IMR-90 (cell line): Measurements from ENCODE around the gene SMIM36. TPM values are rescaled to one million over a fixed set of nuclear protein-coding genes. Genes with fewer than 3 reads are reported as not detected.

Source experiments
- ATAC-seq: fragments of 200-7000 bp; cut with Tn5 transposase; 2 replicates; pipeline ENCODE4 v1.9.1; 2020; ENCODE audit warnings: low read depth, mild to moderate bottlenecking, moderate library complexity
- BruUV-seq: library from RNA; stranded (reverse); fragments of 400-500 nt; replicated peaks from 2 replicates; lab custom pipeline; 2021; lab: Mats Ljungman, UMichigan
- CTCF ChIA-PET: fragments of 300-600 bp; formaldehyde crosslinking; extraction: SDS; loops from one replicate; lab custom pipeline; 2021; ENCODE audit warnings: antibody characterized with exemption; lab: Yijun Ruan, JAX
- POLR2A ChIA-PET: fragments of 300-600 bp; sonication (Branson Sonifier 250); formaldehyde crosslinking; loops from one replicate; lab custom pipeline; 2022; ENCODE audit warnings: antibody characterized with exemption; ENCODE audit not compliant: unreplicated experiment; lab: Charles Lee
- DNase-seq: peaks from one replicate; pipeline ENCODE4 v3.0.0; 2013
- H2AFZ ChIP-seq: replicated peaks from 2 replicates; pipeline ENCODE3; 2013; ENCODE audit warnings: low read length, mild to moderate bottlenecking; ENCODE audit not compliant: poor library complexity
- H2AK5ac ChIP-seq: 2 replicates; pipeline ENCODE4 v1.6.1; 2013; ENCODE audit warnings: low read depth, low read length, inconsistent platforms
- H2AK9ac ChIP-seq: replicated peaks from 2 replicates; pipeline ENCODE3; 2013; ENCODE audit warnings: mild to moderate bottlenecking, low read depth, low read length, moderate library complexity; ENCODE audit not compliant: poor library complexity
- H2BK120ac ChIP-seq: 2 replicates; pipeline ENCODE4 v1.6.1; 2013; ENCODE audit warnings: low read depth, low read length, inconsistent platforms
- H2BK15ac ChIP-seq: 3 replicates; pipeline ENCODE4 v1.6.1; 2013; ENCODE audit warnings: low read depth, low read length, inconsistent platforms
- H2BK20ac ChIP-seq: 2 replicates; pipeline ENCODE4 v1.6.1; 2013; ENCODE audit warnings: low read depth, mild to moderate bottlenecking, inconsistent platforms, low read length, moderate library complexity
- H2BK5ac ChIP-seq: 2 replicates; pipeline ENCODE4 v1.6.1; 2013; ENCODE audit warnings: mild to moderate bottlenecking, low read depth, low read length, inconsistent platforms; ENCODE audit not compliant: poor library complexity, severe bottlenecking
- H3K14ac ChIP-seq: replicated peaks from 2 replicates; pipeline ENCODE4 v1.6.1; 2013; ENCODE audit warnings: low read depth, low read length, inconsistent platforms
- H3K18ac ChIP-seq: 2 replicates; pipeline ENCODE4 v1.6.1; 2013; ENCODE audit warnings: low read depth, low read length, control low read depth
- H3K23ac ChIP-seq: 2 replicates; pipeline ENCODE4 v1.6.1; 2013; ENCODE audit warnings: low read depth, low read length, inconsistent platforms
- H3K27ac ChIP-seq: 2 replicates; pipeline ENCODE4 v1.5.1; 2013; ENCODE audit warnings: mild to moderate bottlenecking, control low read depth, low read length; ENCODE audit not compliant: insufficient read depth
- H3K27me3 ChIP-seq: 2 replicates; pipeline ENCODE4 v1.6.1; 2013; ENCODE audit warnings: low read length; ENCODE audit not compliant: control insufficient read depth, insufficient read depth
- H3K36me3 ChIP-seq: 2 replicates; pipeline ENCODE4 v1.6.1; 2013; ENCODE audit warnings: low read length, mixed read lengths; ENCODE audit not compliant: control insufficient read depth, insufficient read depth
- H3K4ac ChIP-seq: 2 replicates; pipeline ENCODE4 v1.6.1; 2013; ENCODE audit warnings: low read depth, low read length, inconsistent platforms
- H3K4me1 ChIP-seq: 2 replicates; pipeline ENCODE4 v1.6.1; 2013; ENCODE audit warnings: low read length, mixed read lengths; ENCODE audit not compliant: control insufficient read depth, insufficient read depth
- H3K4me2 ChIP-seq: 2 replicates; pipeline ENCODE4 v1.6.1; 2013; ENCODE audit warnings: low read depth, mild to moderate bottlenecking, control low read depth, low read length, moderate library complexity
- H3K4me3 ChIP-seq: 2 replicates; pipeline ENCODE4 v1.5.1; 2013; ENCODE audit warnings: low read depth, mild to moderate bottlenecking, control low read depth, low read length, moderate library complexity; ENCODE audit not compliant: insufficient read depth
- H3K56ac ChIP-seq: 2 replicates; pipeline ENCODE4 v1.6.1; 2013; ENCODE audit warnings: low read length, inconsistent platforms; ENCODE audit not compliant: insufficient read depth; ENCODE audit errors: extremely low read depth
- H3K79me1 ChIP-seq, 2 experiments: 2 replicates each; pipeline ENCODE4 v1.6.1; 2013; ENCODE audit warnings: low read length in 2 of 2, inconsistent platforms in 1 of 2, low read depth in 1 of 2
- H3K9ac ChIP-seq: 2 replicates; pipeline ENCODE4 v1.6.1; 2013; ENCODE audit warnings: low read depth, low read length, control low read depth
- H3K9me1 ChIP-seq: 2 replicates; pipeline ENCODE4 v1.6.1; 2013; ENCODE audit warnings: low read length, inconsistent platforms; ENCODE audit not compliant: insufficient read depth
- H3K9me3 ChIP-seq: 2 replicates; pipeline ENCODE4 v1.6.1; 2013; ENCODE audit warnings: low read length; ENCODE audit not compliant: control insufficient read depth, insufficient read depth
- H4K20me1 ChIP-seq: 2 replicates; pipeline ENCODE4 v1.6.1; 2013; ENCODE audit warnings: low read length, inconsistent platforms; ENCODE audit not compliant: insufficient read depth
- H4K5ac ChIP-seq: 2 replicates; pipeline ENCODE4 v1.6.1; 2013; ENCODE audit warnings: mild to moderate bottlenecking, low read depth, low read length, control low read depth
- H4K8ac ChIP-seq, 2 experiments: 2 replicates each; pipeline ENCODE4 v1.6.1; 2013; ENCODE audit warnings: low read depth in 2 of 2, low read length in 2 of 2, control low read depth in 1 of 2, inconsistent platforms in 1 of 2
- H4K91ac ChIP-seq: 2 replicates; pipeline ENCODE4 v1.6.1; 2013; ENCODE audit warnings: low read depth, low read length, inconsistent platforms; ENCODE audit not compliant: insufficient read depth
- BHLHE40 ChIP-seq: fragments of 150-350 bp; IDR thresholded peaks from 2 replicates; pipeline ENCODE4 v1.6.1; 2016; ENCODE audit warnings: mild to moderate bottlenecking, low read depth, low read length
- CEBPB ChIP-seq: IDR thresholded peaks from 2 replicates; pipeline ENCODE4 v1.6.1; 2012; ENCODE audit warnings: low read depth, low read length, improper control_type of control experiment
- CHD1 ChIP-seq: IDR thresholded peaks from 2 replicates; pipeline ENCODE4 v1.6.1; 2012; ENCODE audit warnings: low read depth, low read length, improper control_type of control experiment
- CTCF ChIP-seq: conservative IDR thresholded peaks from 2 replicates; pipeline ENCODE4 v1.5.1; 2012; ENCODE audit warnings: mild to moderate bottlenecking, low read depth, low read length, improper control_type of control experiment
- ELK1 ChIP-seq: fragments of 150-350 bp; IDR thresholded peaks from 2 replicates; pipeline ENCODE4 v1.6.1; 2016; ENCODE audit warnings: low read depth, mild to moderate bottlenecking, low read length, moderate library complexity, borderline replicate concordance
- FOS ChIP-seq: fragments of 150-350 bp; IDR thresholded peaks from 2 replicates; pipeline ENCODE4 v1.6.1; 2016; ENCODE audit warnings: low read depth, low read length
- MAFK ChIP-seq: IDR thresholded peaks from 2 replicates; pipeline ENCODE4 v1.6.1; 2012; ENCODE audit warnings: low read depth, low read length, improper control_type of control experiment
- MAZ ChIP-seq: IDR thresholded peaks from 2 replicates; pipeline ENCODE4 v1.6.1; 2012; ENCODE audit warnings: low read depth, mild to moderate bottlenecking, low read length, improper control_type of control experiment, moderate library complexity, borderline replicate concordance
- MXI1 ChIP-seq: IDR thresholded peaks from 2 replicates; pipeline ENCODE4 v1.6.1; 2012; ENCODE audit warnings: low read depth, mild to moderate bottlenecking, low read length, moderate library complexity, borderline replicate concordance
- NFE2L2 ChIP-seq: fragments of 150-350 bp; IDR thresholded peaks from 2 replicates; pipeline ENCODE4 v1.6.1; 2016; ENCODE audit warnings: low read depth, mild to moderate bottlenecking, low read length
- POLR2A ChIP-seq: IDR thresholded peaks from 2 replicates; pipeline ENCODE4 v1.6.1; 2012; ENCODE audit warnings: mild to moderate bottlenecking, low read depth, low read length
- RAD21 ChIP-seq: IDR thresholded peaks from 2 replicates; pipeline ENCODE4 v1.6.1; 2012; ENCODE audit warnings: low read length, improper control_type of control experiment
- RCOR1 ChIP-seq: IDR thresholded peaks from 2 replicates; pipeline ENCODE4 v1.6.1; 2012; ENCODE audit warnings: mild to moderate bottlenecking, low read length, improper control_type of control experiment; ENCODE audit not compliant: insufficient replicate concordance
- RFX5 ChIP-seq: IDR thresholded peaks from 2 replicates; pipeline ENCODE4 v1.8.0; 2012; ENCODE audit warnings: low read depth, mild to moderate bottlenecking, low read length, moderate library complexity
- SMC3 ChIP-seq: fragments of 150-350 bp; IDR thresholded peaks from 2 replicates; pipeline ENCODE4 v1.6.1; 2016; ENCODE audit warnings: low read depth, mild to moderate bottlenecking, antibody characterized with exemption, low read length, moderate library complexity
- USF2 ChIP-seq: fragments of 150-350 bp; IDR thresholded peaks from 2 replicates; pipeline ENCODE4 v1.6.1; 2017; ENCODE audit warnings: mild to moderate bottlenecking, antibody characterized with exemption, low read length, low read depth
- WGBS, 2 experiments: methylation state at CpG; one replicate each; pipeline versions ENCODE4 v1.1.5 to v1.1.7; 2013; ENCODE audit warnings: missing lambda C conversion rate in 2 of 2; ENCODE audit not compliant: insufficient read length in 1 of 2; ENCODE audit errors: extremely low coverage in 2 of 2; 5-methylcytosine and 5-hydroxymethylcytosine counted together
- dilution Hi-C: fragments of 300-500 bp; cut with HindIII; formaldehyde crosslinking; loops from one replicate; pipeline ENCODE4 v1.14.3; 2018; ENCODE audit warnings: low sequenced_read_pairs; ENCODE audit not compliant: unreplicated experiment
- in situ Hi-C: fragments of 300-500 bp; cut with MboI; formaldehyde crosslinking; loops from 3 replicates; pipeline ENCODE4 v1.14.3; 2019; ENCODE audit warnings: low sequenced_read_pairs, inconsistent platforms, mixed read lengths
- intact Hi-C: fragments of 100-400 bp; cut with micrococcal nuclease; formaldehyde crosslinking; loops from 2 replicates; pipeline ENCODE4 v1.10.0; 2022
- polyA plus RNA-seq, 3 experiments: library from polyadenylated mRNA; depleted of rRNA; stranded (reverse); fragments of >200 nt; gene quantifications; 2 replicates each; pipeline ENCODE4 v1.2.3, GENCODE V29; 2012; ENCODE audit warnings: low replicate concordance in 1 of 3
- total RNA-seq: library from RNA; depleted of rRNA; stranded (reverse); fragments of >200 nt; gene quantifications from 2 replicates; pipeline ENCODE4 v1.2.3, GENCODE V29; 2012

Gene SMIM36
- total and polyA plus RNA-seq, 2 of the 4 experiments (the other 2 are of a cell fraction), result not detected

- no peak overlapping the region for H4K91ac ChIP-seq
- H2BK20ac ChIP-seq, result no peak overlapping the region
- no peak overlapping the region for H2BK15ac ChIP-seq
- H3K9me1 ChIP-seq, result no peaks in the 10 kb centered on the region
- no peak overlapping the region for H3K4me2 ChIP-seq
- H3K23ac ChIP-seq, result no peak overlapping the region
- H2BK5ac ChIP-seq, result no peak overlapping the region
- no peak overlapping the region for H3K27ac ChIP-seq
- WGBS, 2 experiments, result no CpG with 5 or more reads among the region's 7 CpGs
- H2AFZ ChIP-seq, result no peak overlapping the region
- no peak overlapping the region for H2AK9ac ChIP-seq
- H4K8ac ChIP-seq, result no peak overlapping the region
- H3K4me3 ChIP-seq, result no peak overlapping the region
- H3K27me3 ChIP-seq, result no peaks in the 10 kb centered on the region
- CTCF ChIA-PET, result no interaction called here
- POLR2A ChIA-PET, result no interaction called here
- intact Hi-C loops, result no loop called here
- no peaks in the 10 kb centered on the region for H3K4me1 ChIP-seq
- dilution Hi-C loops, result no loop called here
- in situ Hi-C loops, result no loop called here
- no peaks in the 10 kb centered on the region for H3K79me1 ChIP-seq
- no peak for DNase-seq
- no peak overlapping the region for H3K56ac ChIP-seq
- H2AK5ac ChIP-seq, result no peak overlapping the region
- TF ChIP-seq RCOR1 (no peak), CTCF (no peak), MXI1 (no peak), POLR2A (no peak), MAFK (no peak), MAZ (no peak), CHD1 (no peak), USF2 (no peak), CEBPB (no peak), NFE2L2 (no peak), FOS (no peak), RFX5 (no peak), RAD21 (no peak), SMC3 (no peak), ELK1 (no peak), BHLHE40 (no peak)
- no peak overlapping the region for H4K5ac ChIP-seq
- no peaks in the 10 kb centered on the region for H3K9me3 ChIP-seq
- no peak overlapping the region for H3K14ac ChIP-seq
- ATAC-seq, result no peak
- H3K4ac ChIP-seq, result no peak overlapping the region
- no peaks in the 10 kb centered on the region for H3K36me3 ChIP-seq
- H2BK120ac ChIP-seq, result no peak overlapping the region
- H3K18ac ChIP-seq, result no peak overlapping the region
- no TSS peak for BruUV-seq
- H4K20me1 ChIP-seq, result no peaks in the 10 kb centered on the region
- H3K9ac ChIP-seq, result no peak overlapping the region
These were observed 44.6 kb downstream of the SMIM36 start for GRCh38 chr17:55466671-55467070.
